ENCODE measurements around the gene TAGLN2. TPM values are rescaled to one million over a fixed set of nuclear protein-coding genes. Genes with fewer than 3 reads are reported as not detected.

The TAGLN2 gene
- total and polyA plus RNA-seq, 2 experiments from 2014 or later: 122 to 292 TPM

- H3K9me2 ChIP-seq (replicated peaks; ENCODE audit: insufficient read depth): no peaks in the 10 kb centered on the region
- H3K27ac ChIP-seq: no peak overlapping the region
- H3K36me3 ChIP-seq (replicated peaks; ENCODE audit: insufficient read depth, low read depth): no peaks in the 10 kb centered on the region
- no peaks in the 10 kb centered on the region for H4K20me1 ChIP-seq (ENCODE audit: insufficient read depth, poor library complexity, severe bottlenecking)
- H2AFZ ChIP-seq: no peak overlapping the region
- H3K4me1 ChIP-seq (ENCODE audit: insufficient read depth): peaks cover 2% of the 10 kb centered on the region
- no peak overlapping the region for H3K4me3 ChIP-seq
- no peaks in the 10 kb centered on the region for H3K27me3 ChIP-seq
- H3K79me2 ChIP-seq: no peaks in the 10 kb centered on the region
- TF ChIP-seq EZH2 (IDR thresholded peaks at IDR 0.05; ENCODE audit: borderline replicate concordance): no peak
- no peak for TF ChIP-seq EZH2phosphoT487 (IDR thresholded peaks at IDR 0.05; ENCODE audit: low read depth, severe bottlenecking, unreplicated experiment)
- TF ChIP-seq, protein P1, sequence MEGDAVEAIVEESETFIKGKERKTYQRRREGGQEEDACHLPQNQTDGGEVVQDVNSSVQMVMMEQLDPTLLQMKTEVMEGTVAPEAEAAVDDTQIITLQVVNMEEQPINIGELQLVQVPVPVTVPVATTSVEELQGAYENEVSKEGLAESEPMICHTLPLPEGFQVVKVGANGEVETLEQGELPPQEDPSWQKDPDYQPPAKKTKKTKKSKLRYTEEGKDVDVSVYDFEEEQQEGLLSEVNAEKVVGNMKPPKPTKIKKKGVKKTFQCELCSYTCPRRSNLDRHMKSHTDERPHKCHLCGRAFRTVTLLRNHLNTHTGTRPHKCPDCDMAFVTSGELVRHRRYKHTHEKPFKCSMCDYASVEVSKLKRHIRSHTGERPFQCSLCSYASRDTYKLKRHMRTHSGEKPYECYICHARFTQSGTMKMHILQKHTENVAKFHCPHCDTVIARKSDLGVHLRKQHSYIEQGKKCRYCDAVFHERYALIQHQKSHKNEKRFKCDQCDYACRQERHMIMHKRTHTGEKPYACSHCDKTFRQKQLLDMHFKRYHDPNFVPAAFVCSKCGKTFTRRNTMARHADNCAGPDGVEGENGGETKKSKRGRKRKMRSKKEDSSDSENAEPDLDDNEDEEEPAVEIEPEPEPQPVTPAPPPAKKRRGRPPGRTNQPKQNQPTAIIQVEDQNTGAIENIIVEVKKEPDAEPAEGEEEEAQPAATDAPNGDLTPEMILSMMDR (IDR thresholded peaks at IDR 0.05; ENCODE audit: poor library complexity): no peak
- no peaks in the 10 kb centered on the region for H3K9me3 ChIP-seq (ENCODE audit: low read depth)
- WGBS (ENCODE audit: low lambda C conversion rate, missing lambda C conversion rate): 99% methylated on average over 4 of the region's 4 CpGs
- DNase-seq (ENCODE audit: low spot score): no peak
- H3K4me2 ChIP-seq: no peak overlapping the region
These were observed 45.3 kb downstream of the TAGLN2 start for GRCh38 chr1:159879977-159880376.

- WGBS (ENCODE audit: low lambda C conversion rate, missing lambda C conversion rate): 77% methylated on average over 3 of the region's 3 CpGs
- H3K36me3 ChIP-seq (replicated peaks; ENCODE audit: insufficient read depth, low read depth): no peaks in the 10 kb centered on the region
- no peak overlapping the region for H3K4me3 ChIP-seq
- H3K27ac ChIP-seq: no peak overlapping the region
- no peaks in the 10 kb centered on the region for H3K79me2 ChIP-seq
- peaks cover 2% of the 10 kb centered on the region for H3K4me1 ChIP-seq (ENCODE audit: insufficient read depth)
- H3K9me3 ChIP-seq (ENCODE audit: low read depth): no peaks in the 10 kb centered on the region
- no peaks in the 10 kb centered on the region for H3K27me3 ChIP-seq
- H3K4me2 ChIP-seq: no peak overlapping the region
- TF ChIP-seq EZH2 (IDR thresholded peaks at IDR 0.05; ENCODE audit: borderline replicate concordance) (no peak), EZH2phosphoT487 (IDR thresholded peaks at IDR 0.05; ENCODE audit: low read depth, severe bottlenecking, unreplicated experiment) (no peak)
- TF ChIP-seq, protein P1 (IDR thresholded peaks at IDR 0.05; ENCODE audit: poor library complexity): no peak
- H2AFZ ChIP-seq: no peak overlapping the region
- no peaks in the 10 kb centered on the region for H3K9me2 ChIP-seq (replicated peaks; ENCODE audit: insufficient read depth)
- no peaks in the 10 kb centered on the region for H4K20me1 ChIP-seq (ENCODE audit: insufficient read depth, poor library complexity, severe bottlenecking)
- no peak for DNase-seq (ENCODE audit: low spot score)
These were observed 46.2 kb downstream of the TAGLN2 start for GRCh38 chr1:159879136-159879535.

GRCh38 chr1:159877695-159878444, 47.4 kb downstream of the TAGLN2 start:
- Histone ChIP-seq H3K9me2 (replicated peaks; ENCODE audit: insufficient read depth) (no peaks in the 10 kb centered on the region), H3K27me3 (no peaks in the 10 kb centered on the region), H2AFZ (no peak overlapping the region), H3K4me1 (ENCODE audit: insufficient read depth) (peaks cover 2% of the 10 kb centered on the region), H3K4me3 (no peak overlapping the region), H4K20me1 (ENCODE audit: insufficient read depth, poor library complexity, severe bottlenecking) (no peaks in the 10 kb centered on the region), H3K27ac (no peak overlapping the region), H3K4me2 (no peak overlapping the region), H3K9me3 (ENCODE audit: low read depth) (no peaks in the 10 kb centered on the region), H3K36me3 (replicated peaks; ENCODE audit: insufficient read depth, low read depth) (no peaks in the 10 kb centered on the region), H3K79me2 (no peaks in the 10 kb centered on the region)
- DNase-seq (ENCODE audit: low spot score): no peak
- WGBS (ENCODE audit: low lambda C conversion rate, missing lambda C conversion rate): 93% methylated on average over 6 of the region's 6 CpGs
- TF ChIP-seq EZH2phosphoT487 (IDR thresholded peaks at IDR 0.05; ENCODE audit: low read depth, severe bottlenecking, unreplicated experiment) (no peak), EZH2 (IDR thresholded peaks at IDR 0.05; ENCODE audit: borderline replicate concordance) (no peak)
- TF ChIP-seq, protein P1 (IDR thresholded peaks at IDR 0.05; ENCODE audit: poor library complexity): no peak

Measured in hepatocyte (in vitro differentiated cells).